Calu3 (cell line): ENCODE measurements around the gene PZP. TPM values are rescaled to one million over a fixed set of nuclear protein-coding genes. Genes with fewer than 3 reads are reported as not detected.

Source experiments
- BruUV-seq: library from RNA; stranded (reverse); fragments of 400-500 nt; replicated peaks from 2 replicates; lab custom pipeline; 2021; lab: Mats Ljungman, UMichigan
- CTCF ChIA-PET: fragments of 300-600 bp; sonication (Branson Sonifier 250); formaldehyde crosslinking; loops from one replicate; lab custom pipeline; 2022; ENCODE audit warnings: antibody characterized with exemption; lab: Charles Lee
- DNase-seq: peaks from one replicate; pipeline ENCODE4 v3.0.0; 2022
- H3K27ac Mint-ChIP-seq: one replicate; pipeline ENCODE4 v1.8.0; 2022; ENCODE audit warnings: mixed read lengths; ENCODE audit not compliant: unreplicated experiment
- H3K27me3 Mint-ChIP-seq: one replicate; pipeline ENCODE4 v1.8.0; 2022; ENCODE audit warnings: mixed read lengths; ENCODE audit not compliant: unreplicated experiment
- H3K36me3 Mint-ChIP-seq: one replicate; pipeline ENCODE4 v1.8.0; 2022; ENCODE audit warnings: mild to moderate bottlenecking, moderate library complexity, mixed read lengths; ENCODE audit not compliant: insufficient read depth, unreplicated experiment
- H3K4me1 Mint-ChIP-seq: one replicate; pipeline ENCODE4 v1.8.0; 2022; ENCODE audit warnings: mild to moderate bottlenecking, low read depth, mixed read lengths; ENCODE audit not compliant: unreplicated experiment
- H3K4me3 Mint-ChIP-seq: one replicate; pipeline ENCODE4 v1.8.0; 2022; ENCODE audit warnings: mild to moderate bottlenecking, low read depth, moderate library complexity, mixed read lengths; ENCODE audit not compliant: unreplicated experiment
- H3K9me3 Mint-ChIP-seq: one replicate; pipeline ENCODE4 v1.8.0; 2022; ENCODE audit warnings: low read depth, mixed read lengths; ENCODE audit not compliant: unreplicated experiment
- intact Hi-C: fragments of 100-400 bp; cut with micrococcal nuclease; formaldehyde crosslinking; loops from one replicate; pipeline ENCODE4 v1.10.0; 2022; ENCODE audit not compliant: unreplicated experiment
- total RNA-seq: library from RNA; stranded (reverse); gene quantifications from 2 replicates; pipeline ENCODE4 v1.2.3, GENCODE V29; 2022
- TF ChIP-seq, protein P1 (sequence below): fragments of 200-600 bp; IDR thresholded peaks from one replicate; pipeline ENCODE4 v1.8.0; 2022; ENCODE audit warnings: antibody characterized with exemption; ENCODE audit not compliant: unreplicated experiment

PZP gene
- total RNA-seq, 1 experiment from 2014 or later = not detected

DNA sequence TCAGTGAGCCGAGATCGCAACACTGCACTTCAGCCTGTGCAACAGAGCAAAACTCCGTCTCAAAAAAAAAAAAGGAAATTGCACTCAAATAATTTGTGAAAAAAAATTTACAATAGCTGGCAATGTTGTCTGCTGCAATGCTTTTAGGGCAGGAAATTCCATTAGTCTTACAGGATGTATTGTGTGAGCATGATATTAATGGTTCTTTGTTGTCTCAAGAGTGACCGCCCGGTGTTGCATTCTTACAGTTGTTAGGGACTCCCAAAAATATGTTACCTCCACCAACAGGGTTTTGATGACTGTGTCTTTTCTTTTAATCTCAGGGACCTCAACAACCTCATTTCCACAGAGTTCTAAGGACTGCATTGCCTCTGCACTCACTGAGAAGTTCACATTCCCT lies 44.8 kb downstream of the PZP start:
- no TSS peak for BruUV-seq
- Mint-ChIP-seq H3K36me3 (no peaks in the 10 kb centered on the region), H3K4me1 (no peaks in the 10 kb centered on the region), H3K27ac (no peak overlapping the region), H3K27me3 (peaks cover 20% of the 10 kb centered on the region), H3K9me3 (no peaks in the 10 kb centered on the region), H3K4me3 (no peak overlapping the region)
- intact Hi-C loops = no loop called here
- TF ChIP-seq, protein P1, sequence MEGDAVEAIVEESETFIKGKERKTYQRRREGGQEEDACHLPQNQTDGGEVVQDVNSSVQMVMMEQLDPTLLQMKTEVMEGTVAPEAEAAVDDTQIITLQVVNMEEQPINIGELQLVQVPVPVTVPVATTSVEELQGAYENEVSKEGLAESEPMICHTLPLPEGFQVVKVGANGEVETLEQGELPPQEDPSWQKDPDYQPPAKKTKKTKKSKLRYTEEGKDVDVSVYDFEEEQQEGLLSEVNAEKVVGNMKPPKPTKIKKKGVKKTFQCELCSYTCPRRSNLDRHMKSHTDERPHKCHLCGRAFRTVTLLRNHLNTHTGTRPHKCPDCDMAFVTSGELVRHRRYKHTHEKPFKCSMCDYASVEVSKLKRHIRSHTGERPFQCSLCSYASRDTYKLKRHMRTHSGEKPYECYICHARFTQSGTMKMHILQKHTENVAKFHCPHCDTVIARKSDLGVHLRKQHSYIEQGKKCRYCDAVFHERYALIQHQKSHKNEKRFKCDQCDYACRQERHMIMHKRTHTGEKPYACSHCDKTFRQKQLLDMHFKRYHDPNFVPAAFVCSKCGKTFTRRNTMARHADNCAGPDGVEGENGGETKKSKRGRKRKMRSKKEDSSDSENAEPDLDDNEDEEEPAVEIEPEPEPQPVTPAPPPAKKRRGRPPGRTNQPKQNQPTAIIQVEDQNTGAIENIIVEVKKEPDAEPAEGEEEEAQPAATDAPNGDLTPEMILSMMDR = no peak
- no peak for DNase-seq
- CTCF ChIA-PET = interaction anchor here (1.2 kb wide), 1 partner anchor 98 kb away, joined by 3 read pairs; no protein-coding TSS in a partner anchor

GRCh38 chr12:9156119-9156518 lies 52.1 kb downstream of the PZP start:
- Mint-ChIP-seq H3K4me3 (no peak overlapping the region), H3K9me3 (no peaks in the 10 kb centered on the region), H3K27ac (no peak overlapping the region), H3K4me1 (no peaks in the 10 kb centered on the region), H3K27me3 (peaks cover 40% of the 10 kb centered on the region), H3K36me3 (no peaks in the 10 kb centered on the region)
- no peak for DNase-seq
- TF ChIP-seq, protein P1 = no peak
- intact Hi-C loops = no loop called here
- CTCF ChIA-PET = no interaction called here
- no TSS peak for BruUV-seq

- Mint-ChIP-seq H3K9me3 (peaks cover 10% of the 10 kb centered on the region), H3K4me3 (no peak overlapping the region), H3K4me1 (no peaks in the 10 kb centered on the region), H3K36me3 (no peaks in the 10 kb centered on the region), H3K27me3 (no peaks in the 10 kb centered on the region), H3K27ac (no peak overlapping the region)
- TF ChIP-seq, protein P1 = no peak
- no TSS peak for BruUV-seq
- CTCF ChIA-PET = interaction anchor here (0.6 kb wide), 1 partner anchor 777 kb away, joined by 3 read pairs; no protein-coding TSS in a partner anchor
- no peak for DNase-seq
- intact Hi-C loops = no loop called here
These were observed 58.8 kb downstream of the PZP start for GRCh38 chr12:9149372-9149771.

DNA sequence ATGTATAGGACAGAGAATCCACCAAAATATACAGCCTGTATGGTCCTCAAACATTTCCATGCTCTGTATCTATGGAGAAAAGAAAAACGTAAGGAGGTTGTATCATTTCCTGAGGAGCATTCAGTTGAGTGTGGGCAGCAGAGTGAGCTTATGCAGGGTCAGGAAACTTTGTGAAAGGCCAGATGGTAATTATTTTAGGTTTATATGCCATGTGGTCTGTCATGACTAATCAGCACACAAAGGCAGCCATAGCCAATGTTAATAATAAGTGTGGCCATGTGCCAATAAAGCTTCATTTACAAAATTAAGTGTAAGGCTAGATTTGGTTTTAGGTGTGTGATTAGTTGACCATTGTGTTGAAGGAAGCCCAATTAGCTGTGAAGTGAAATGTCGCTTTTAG lies 59.3 kb downstream of the PZP start:
- no peak overlapping the region for H3K4me3 Mint-ChIP-seq
- DNase-seq = no peak
- no TSS peak for BruUV-seq
- intact Hi-C loops = no loop called here
- TF ChIP-seq, protein P1 = no peak
- peaks cover 11% of the 10 kb centered on the region for H3K9me3 Mint-ChIP-seq
- no peak overlapping the region for H3K27ac Mint-ChIP-seq
- H3K27me3 Mint-ChIP-seq = no peaks in the 10 kb centered on the region
- CTCF ChIA-PET = no interaction called here
- H3K36me3 Mint-ChIP-seq = peaks cover 3% of the 10 kb centered on the region
- H3K4me1 Mint-ChIP-seq = no peaks in the 10 kb centered on the region
